Activated T-helper 17 cell treated with anti-CD3 and anti-CD28 coated beads, Interleukin-2, amount 50 U/mL, for 72 hours (primary cell): ENCODE data around the gene FBLN5. TPM values are rescaled to one million over a fixed set of nuclear protein-coding genes. Genes with fewer than 3 reads are reported as not detected.
"Not testable (repeated sequence)": the region's sequence is repeated elsewhere in the genome, so short reads cannot be mapped to it uniquely, and the experiment has no call there.

Experiments
- ATAC-seq: fragments of 150-1000 bp; cut with Tn5 transposase; replicated peaks from 2 replicates; pipeline ENCODE4 v1.10.0; 2021; ENCODE audit warnings: mild to moderate bottlenecking, moderate library complexity
- H3K27ac Mint-ChIP-seq: one replicate; pipeline ENCODE4 v1.8.0; 2022; ENCODE audit warnings: mixed read lengths
- H3K27me3 Mint-ChIP-seq: one replicate; pipeline ENCODE4 v1.8.0; 2022; ENCODE audit warnings: mixed read lengths
- H3K36me3 Mint-ChIP-seq: one replicate; pipeline ENCODE4 v1.8.0; 2022; ENCODE audit warnings: low read depth, mild to moderate bottlenecking, mixed read lengths
- H3K4me1 Mint-ChIP-seq: one replicate; pipeline ENCODE4 v1.8.0; 2022; ENCODE audit warnings: mixed read lengths
- H3K4me3 Mint-ChIP-seq: one replicate; pipeline ENCODE4 v1.8.0; 2022; ENCODE audit warnings: mild to moderate bottlenecking, mixed read lengths
- H3K9me3 Mint-ChIP-seq: one replicate; pipeline ENCODE4 v1.8.0; 2022; ENCODE audit warnings: mixed read lengths
- total RNA-seq, 2 donors: library from RNA; stranded (reverse); gene quantifications; one replicate each; pipeline ENCODE4 v1.2.3, GENCODE V29; 2022

Gene FBLN5
- total RNA-seq, 2 donors from 2014 or later: 1.4 to 7.6 TPM

- H3K9me3 Mint-ChIP-seq: no peaks in the 10 kb centered on the region
- H3K27me3 Mint-ChIP-seq: no peaks in the 10 kb centered on the region
- no peaks in the 10 kb centered on the region for H3K4me1 Mint-ChIP-seq
- H3K36me3 Mint-ChIP-seq: no peaks in the 10 kb centered on the region
- H3K4me3 Mint-ChIP-seq: no peak overlapping the region
- no peak for ATAC-seq
- H3K27ac Mint-ChIP-seq: no peak overlapping the region
Measured at GRCh38 chr14:91904956-91905645, 42.4 kb downstream of the FBLN5 start.

- H3K36me3 Mint-ChIP-seq: no peaks in the 10 kb centered on the region
- no peak for ATAC-seq
- no peaks in the 10 kb centered on the region for H3K27me3 Mint-ChIP-seq
- no peaks in the 10 kb centered on the region for H3K9me3 Mint-ChIP-seq
- no peak overlapping the region for H3K27ac Mint-ChIP-seq
- no peak overlapping the region for H3K4me3 Mint-ChIP-seq
- no peaks in the 10 kb centered on the region for H3K4me1 Mint-ChIP-seq
Measured at GRCh38 chr14:91904483-91904882, 43.0 kb downstream of the FBLN5 start.

DNA sequence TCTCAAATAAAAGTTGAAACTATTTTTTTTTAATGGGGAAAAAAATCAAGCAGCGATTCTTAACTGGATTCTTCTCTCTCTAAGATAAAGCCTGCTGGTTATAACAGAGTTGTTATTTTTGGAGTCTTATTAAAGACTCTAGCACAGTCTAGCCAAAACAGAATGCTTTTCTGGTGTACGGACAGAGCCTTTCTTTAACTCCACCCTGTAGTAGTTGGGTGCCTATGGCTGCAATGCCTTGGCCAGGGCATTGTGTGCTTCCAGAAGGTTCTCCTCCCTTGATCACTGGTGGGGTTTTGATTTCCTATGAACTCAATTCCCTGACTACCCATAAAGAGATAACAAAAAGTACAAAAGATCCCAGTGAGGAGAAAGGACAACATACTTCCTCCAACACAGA is 44.4 kb downstream of the FBLN5 start:
- Mint-ChIP-seq H3K4me3 (no peak overlapping the region), H3K9me3 (no peaks in the 10 kb centered on the region), H3K36me3 (no peaks in the 10 kb centered on the region), H3K27me3 (no peaks in the 10 kb centered on the region), H3K27ac (no peak overlapping the region), H3K4me1 (no peaks in the 10 kb centered on the region)
- ATAC-seq: no peak

- no peaks in the 10 kb centered on the region for H3K9me3 Mint-ChIP-seq
- H3K27me3 Mint-ChIP-seq: no peaks in the 10 kb centered on the region
- H3K4me1 Mint-ChIP-seq: no peaks in the 10 kb centered on the region
- no peaks in the 10 kb centered on the region for H3K36me3 Mint-ChIP-seq
- ATAC-seq: no peak
- no peak overlapping the region for H3K4me3 Mint-ChIP-seq
- no peak overlapping the region for H3K27ac Mint-ChIP-seq
Measured at GRCh38 chr14:91902336-91902735, 45.2 kb downstream of the FBLN5 start.

- H3K27me3 Mint-ChIP-seq: no peaks in the 10 kb centered on the region
- ATAC-seq: no peak
- H3K4me1 Mint-ChIP-seq: no peaks in the 10 kb centered on the region
- no peak overlapping the region for H3K4me3 Mint-ChIP-seq
- H3K9me3 Mint-ChIP-seq: no peaks in the 10 kb centered on the region
- H3K36me3 Mint-ChIP-seq: no peaks in the 10 kb centered on the region
- no peak overlapping the region for H3K27ac Mint-ChIP-seq
Measured at GRCh38 chr14:91901449-91902226, 45.9 kb downstream of the FBLN5 start.

GRCh38 chr14:91899806-91900205 is 47.7 kb downstream of the FBLN5 start:
- Mint-ChIP-seq H3K36me3 (no peaks in the 10 kb centered on the region), H3K27me3 (no peaks in the 10 kb centered on the region)

DNA sequence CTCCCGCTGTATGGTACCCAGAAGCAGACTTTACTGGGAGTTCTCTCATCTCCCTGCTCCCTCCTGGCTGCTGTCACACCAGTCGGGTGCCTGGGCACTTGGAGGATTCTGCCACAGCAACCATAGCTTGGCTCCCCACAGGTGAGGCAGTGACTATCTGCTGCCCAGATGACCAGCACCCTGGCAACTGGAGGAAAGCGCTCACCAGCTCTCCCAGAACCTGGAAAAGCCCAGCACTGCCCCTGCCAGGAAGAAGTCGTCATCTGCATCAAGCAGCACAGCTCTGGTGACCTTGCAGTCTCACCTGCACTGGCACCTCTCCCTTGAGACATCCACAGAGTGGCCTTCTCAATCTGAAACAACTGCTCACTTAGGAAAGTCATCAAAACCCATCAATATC is 48.3 kb downstream of the FBLN5 start:
- Mint-ChIP-seq H3K9me3 (no peaks in the 10 kb centered on the region), H3K36me3 (no peaks in the 10 kb centered on the region)

More at GRCh38 chr14:91899806-91900205, 47.7 kb downstream of the FBLN5 start:
- Mint-ChIP-seq H3K4me1 (no peaks in the 10 kb centered on the region), H3K9me3 (no peaks in the 10 kb centered on the region), H3K4me3 (no peak overlapping the region), H3K27ac (no peak overlapping the region)
- ATAC-seq: no peak

DNA sequence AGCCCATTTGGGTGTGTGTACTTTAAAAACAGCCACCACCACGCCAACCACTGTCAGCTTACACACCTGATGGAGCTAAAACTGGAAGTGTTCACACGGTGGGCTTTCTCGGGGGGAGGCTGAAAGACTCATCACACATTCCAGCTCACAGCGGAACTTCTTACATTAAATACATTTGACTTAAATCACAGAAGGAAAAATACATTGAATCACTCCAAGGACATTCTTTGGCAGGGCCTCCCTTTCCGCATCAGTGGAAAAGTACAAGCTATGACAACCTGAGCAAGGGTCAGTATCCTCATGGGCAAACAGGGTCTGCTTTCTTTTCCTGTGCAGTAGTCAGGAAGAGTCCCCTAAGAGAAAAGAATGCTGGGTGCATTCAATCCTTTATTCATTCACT is 49.1 kb downstream of the FBLN5 start:
- H3K27ac Mint-ChIP-seq: no peak overlapping the region
- H3K9me3 Mint-ChIP-seq: no peaks in the 10 kb centered on the region
- H3K4me1 Mint-ChIP-seq: peaks cover 5% of the 10 kb centered on the region
- H3K4me3 Mint-ChIP-seq: no peak overlapping the region
- no peaks in the 10 kb centered on the region for H3K36me3 Mint-ChIP-seq
- no peak for ATAC-seq
- no peaks in the 10 kb centered on the region for H3K27me3 Mint-ChIP-seq

More for the DNA sequence above, 48.3 kb downstream of the FBLN5 start:
- Mint-ChIP-seq H3K4me3 (no peak overlapping the region), H3K4me1 (no peaks in the 10 kb centered on the region), H3K27ac (no peak overlapping the region), H3K27me3 (no peaks in the 10 kb centered on the region)
- ATAC-seq: no peak

DNA sequence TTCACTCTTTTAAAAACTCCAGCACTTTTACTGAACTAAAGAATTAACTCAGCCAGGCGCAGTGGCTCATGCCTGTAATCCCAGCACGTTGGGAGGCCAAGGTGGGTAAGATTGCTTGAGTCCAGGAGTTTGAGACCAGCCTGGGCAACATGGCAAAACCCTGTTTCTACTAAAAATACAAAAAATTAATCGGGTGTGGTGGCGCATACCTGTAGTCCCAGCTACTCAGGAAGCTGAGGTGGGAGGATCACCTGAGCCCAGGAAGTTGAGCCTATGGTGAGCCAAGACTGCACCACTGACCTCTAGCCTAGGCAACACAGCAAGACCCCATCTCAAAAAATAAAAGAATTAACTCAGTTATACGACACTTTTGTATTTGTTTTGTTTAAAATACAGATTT is 49.8 kb downstream of the FBLN5 start:
- H3K36me3 Mint-ChIP-seq, H3K4me1 Mint-ChIP-seq, ATAC-seq, H3K4me3 Mint-ChIP-seq, H3K27me3 Mint-ChIP-seq, H3K27ac Mint-ChIP-seq, H3K9me3 Mint-ChIP-seq: not testable (repeated sequence)

DNA sequence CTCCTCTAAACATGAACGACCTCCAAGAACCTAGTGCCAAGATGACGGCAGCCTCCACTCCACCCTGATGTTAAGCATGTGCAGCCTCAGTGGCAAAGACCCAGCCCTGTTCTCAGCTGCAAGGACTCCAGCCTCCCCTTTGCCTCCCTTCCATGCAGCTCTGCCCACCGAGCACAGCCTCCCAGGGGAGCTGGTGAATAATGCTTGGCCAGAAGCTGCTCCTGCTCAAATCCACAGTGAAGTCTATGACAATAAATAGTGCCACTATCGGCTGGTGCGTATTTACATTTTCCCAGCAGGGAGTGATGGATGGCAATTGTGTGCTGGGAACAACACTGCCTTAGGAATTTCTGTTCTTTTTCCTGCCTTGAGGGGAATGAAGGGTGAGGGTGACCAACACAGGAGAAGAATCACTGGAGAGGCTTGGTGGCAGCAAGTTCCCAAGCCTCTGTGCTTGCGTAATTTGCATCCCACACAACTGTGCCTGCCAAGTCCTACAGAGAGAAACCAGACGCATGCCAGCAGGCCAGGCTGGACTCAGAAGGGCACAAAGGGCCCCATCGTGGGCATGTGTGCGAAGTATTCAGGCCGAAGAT is 50.3 kb downstream of the FBLN5 start:
- Mint-ChIP-seq H3K27me3 (no peaks in the 10 kb centered on the region), H3K36me3 (no peaks in the 10 kb centered on the region), H3K4me1 (peaks cover 6% of the 10 kb centered on the region), H3K9me3 (no peaks in the 10 kb centered on the region), H3K27ac (no peak overlapping the region), H3K4me3 (no peak overlapping the region)
- ATAC-seq: no peak

- ATAC-seq: no peak
Measured at GRCh38 chr14:91896419-91896818, 51.1 kb downstream of the FBLN5 start.

DNA sequence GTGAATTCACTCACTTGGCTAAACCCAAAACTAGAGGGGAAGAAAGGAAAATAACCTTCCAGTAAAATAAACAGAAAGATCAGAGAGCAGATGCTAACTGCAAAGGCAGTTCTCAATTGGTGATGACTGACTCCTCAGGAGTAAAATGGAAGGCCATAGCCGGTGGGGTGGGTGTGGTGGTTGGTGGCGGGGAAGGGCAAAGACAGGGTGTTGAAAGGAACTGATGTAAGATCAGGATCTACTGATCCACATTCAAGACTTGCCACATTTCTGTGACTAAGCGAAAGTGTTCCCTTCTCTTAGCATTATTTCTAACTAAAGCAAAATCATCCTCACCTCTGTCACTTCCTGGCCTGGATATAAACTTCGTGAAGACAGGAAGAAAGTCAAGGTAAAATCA is 53.8 kb downstream of the FBLN5 start:
- Mint-ChIP-seq H3K4me1 (peaks cover 14% of the 10 kb centered on the region), H3K36me3 (no peaks in the 10 kb centered on the region), H3K27ac (peak overlapping the region; percentile 81), H3K27me3 (no peaks in the 10 kb centered on the region), H3K9me3 (no peaks in the 10 kb centered on the region), H3K4me3 (peak overlapping the region; percentile 52)
- peak; percentile 80 for ATAC-seq

More at GRCh38 chr14:91896419-91896818, 51.1 kb downstream of the FBLN5 start:
- no peaks in the 10 kb centered on the region for H3K27me3 Mint-ChIP-seq
- no peak overlapping the region for H3K4me3 Mint-ChIP-seq
- H3K36me3 Mint-ChIP-seq: no peaks in the 10 kb centered on the region
- no peaks in the 10 kb centered on the region for H3K9me3 Mint-ChIP-seq
- no peak overlapping the region for H3K27ac Mint-ChIP-seq
- peaks cover 6% of the 10 kb centered on the region for H3K4me1 Mint-ChIP-seq

DNA sequence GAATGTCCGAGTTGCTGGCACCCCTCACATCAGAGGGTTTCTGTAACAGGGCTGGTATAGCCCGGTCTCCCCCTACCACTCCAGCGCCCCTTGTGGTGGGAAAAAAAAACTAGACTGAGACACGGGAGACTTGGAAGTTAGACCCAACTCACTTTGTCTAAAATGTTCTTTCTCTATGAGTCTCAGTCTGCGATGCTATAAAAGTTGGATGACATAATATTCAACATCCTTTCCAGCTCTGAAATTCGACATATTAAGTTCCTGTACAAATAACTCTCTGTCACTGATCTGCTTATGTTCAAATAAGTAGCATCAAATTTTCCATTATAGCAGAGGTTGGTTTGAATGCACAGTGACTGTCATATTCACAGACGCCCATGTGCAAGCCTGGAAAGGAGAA is 54.5 kb downstream of the FBLN5 start:
- no peaks in the 10 kb centered on the region for H3K27me3 Mint-ChIP-seq
- peak overlapping the region; percentile 81 for H3K27ac Mint-ChIP-seq
- peaks cover 14% of the 10 kb centered on the region for H3K4me1 Mint-ChIP-seq
- peak overlapping the region; percentile 52 for H3K4me3 Mint-ChIP-seq
- H3K9me3 Mint-ChIP-seq: no peaks in the 10 kb centered on the region
- peak; percentile 55 for ATAC-seq
- no peaks in the 10 kb centered on the region for H3K36me3 Mint-ChIP-seq

DNA sequence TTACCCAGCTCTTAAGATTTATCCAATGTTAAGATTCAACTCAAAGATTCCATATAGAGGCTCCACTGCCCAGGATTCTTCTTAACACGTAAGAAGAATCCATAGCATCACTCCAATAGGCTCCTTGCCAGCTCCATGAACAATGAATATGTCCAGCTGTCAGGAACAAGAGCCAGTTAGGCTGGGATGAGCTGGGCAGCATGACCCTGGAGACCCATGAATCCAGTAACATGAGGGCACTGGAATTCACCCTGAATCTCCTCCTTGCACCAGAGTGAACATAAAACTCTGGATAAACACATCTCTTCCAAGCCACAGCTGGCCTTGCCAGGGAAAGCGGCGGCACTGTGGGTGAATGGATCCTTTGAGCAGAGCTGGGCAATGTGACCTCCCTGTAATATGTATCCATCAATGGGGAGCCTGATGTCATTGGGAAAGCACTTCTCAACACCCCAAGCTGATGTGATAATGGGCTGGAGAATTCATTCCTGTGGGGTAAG is 55.7 kb downstream of the FBLN5 start:
- peaks cover 14% of the 10 kb centered on the region for H3K4me1 Mint-ChIP-seq
- H3K9me3 Mint-ChIP-seq: no peaks in the 10 kb centered on the region

GRCh38 chr14:91891101-91891500 is 56.4 kb downstream of the FBLN5 start:
- ATAC-seq: no peak
- no peak overlapping the region for H3K27ac Mint-ChIP-seq
- H3K36me3 Mint-ChIP-seq: no peaks in the 10 kb centered on the region
- H3K4me3 Mint-ChIP-seq: no peak overlapping the region
- no peaks in the 10 kb centered on the region for H3K9me3 Mint-ChIP-seq
- peaks cover 14% of the 10 kb centered on the region for H3K4me1 Mint-ChIP-seq
- no peaks in the 10 kb centered on the region for H3K27me3 Mint-ChIP-seq

More for the DNA sequence above, 55.7 kb downstream of the FBLN5 start:
- Mint-ChIP-seq H3K27me3 (no peaks in the 10 kb centered on the region), H3K27ac (no peak overlapping the region), H3K4me3 (no peak overlapping the region), H3K36me3 (no peaks in the 10 kb centered on the region)
- ATAC-seq: no peak
